ENCODE measurements around the gene PTPRN2.

PTPRN2 gene

DNA sequence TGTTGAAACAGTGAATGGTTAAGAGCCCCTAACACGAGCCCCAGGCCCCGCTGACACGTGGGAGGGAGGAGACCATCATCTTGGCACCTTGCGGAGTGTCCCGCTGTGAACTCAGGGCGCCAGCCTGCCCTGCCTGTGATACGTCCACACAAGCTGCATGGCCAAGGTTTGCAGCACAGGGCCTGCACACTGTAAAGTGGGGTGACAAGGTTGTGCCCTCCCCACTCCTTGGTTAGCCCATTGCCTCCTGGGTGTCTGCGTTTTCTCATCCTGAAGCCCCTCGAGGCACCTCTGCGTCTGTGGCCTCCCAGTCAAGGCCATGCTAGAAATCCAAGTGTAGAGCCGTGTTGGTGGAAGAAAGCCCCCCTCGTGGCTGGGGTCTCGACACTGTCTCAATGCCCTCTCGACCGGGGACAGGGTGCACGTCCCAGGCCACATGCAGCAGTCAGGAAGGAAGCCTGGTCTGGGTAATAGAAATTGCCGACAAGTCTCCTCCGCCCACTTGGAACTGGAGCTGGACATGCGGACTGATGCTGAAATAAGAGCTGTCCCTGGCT is 1058.8 kb downstream of the PTPRN2 start:
- no peak overlapping the region for H3K4me3 ChIP-seq (ENCODE audit: low read length)
- H3K36me3 ChIP-seq (ENCODE audit: control insufficient read depth, insufficient read depth, low read length): no peaks in the 10 kb centered on the region

DNA sequence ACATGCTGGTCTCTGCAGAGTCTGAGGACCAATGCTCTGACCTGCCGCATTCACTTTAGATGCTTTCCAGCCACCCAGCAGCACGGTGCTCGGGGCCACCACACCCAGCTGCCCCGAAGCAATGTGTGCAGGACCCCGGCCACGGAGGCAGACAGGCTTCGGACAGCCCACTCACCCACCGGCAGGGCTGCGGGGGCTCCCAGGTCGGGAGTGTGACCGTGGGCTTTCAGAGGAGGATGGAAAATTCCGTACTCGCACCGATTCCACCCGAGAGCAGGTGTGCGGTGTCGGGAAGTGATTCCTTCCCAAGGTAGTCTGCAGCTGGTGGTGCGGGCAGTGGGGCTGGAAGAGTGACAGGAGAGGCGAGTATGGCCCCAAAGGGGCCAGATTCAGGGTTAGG is 1059.9 kb downstream of the PTPRN2 start:
- Histone ChIP-seq H3K27me3 (ENCODE audit: control insufficient read depth, insufficient read depth, low read length) (no peaks in the 10 kb centered on the region), H3K4me1 (ENCODE audit: control insufficient read depth, insufficient read depth, low read length) (no peaks in the 10 kb centered on the region), H3K4me3 (ENCODE audit: low read length) (no peak overlapping the region), H3K9me3 (ENCODE audit: control insufficient read depth, low read length) (no peaks in the 10 kb centered on the region), H3K36me3 (ENCODE audit: control insufficient read depth, insufficient read depth, low read length) (no peaks in the 10 kb centered on the region), H3K9ac (ENCODE audit: low read length) (no peak overlapping the region)

More for the DNA sequence above, 1058.8 kb downstream of the PTPRN2 start:
- Histone ChIP-seq H3K27me3 (ENCODE audit: control insufficient read depth, insufficient read depth, low read length) (no peaks in the 10 kb centered on the region), H3K9me3 (ENCODE audit: control insufficient read depth, low read length) (no peaks in the 10 kb centered on the region), H3K9ac (ENCODE audit: low read length) (no peak overlapping the region), H3K4me1 (ENCODE audit: control insufficient read depth, insufficient read depth, low read length) (no peaks in the 10 kb centered on the region)

DNA sequence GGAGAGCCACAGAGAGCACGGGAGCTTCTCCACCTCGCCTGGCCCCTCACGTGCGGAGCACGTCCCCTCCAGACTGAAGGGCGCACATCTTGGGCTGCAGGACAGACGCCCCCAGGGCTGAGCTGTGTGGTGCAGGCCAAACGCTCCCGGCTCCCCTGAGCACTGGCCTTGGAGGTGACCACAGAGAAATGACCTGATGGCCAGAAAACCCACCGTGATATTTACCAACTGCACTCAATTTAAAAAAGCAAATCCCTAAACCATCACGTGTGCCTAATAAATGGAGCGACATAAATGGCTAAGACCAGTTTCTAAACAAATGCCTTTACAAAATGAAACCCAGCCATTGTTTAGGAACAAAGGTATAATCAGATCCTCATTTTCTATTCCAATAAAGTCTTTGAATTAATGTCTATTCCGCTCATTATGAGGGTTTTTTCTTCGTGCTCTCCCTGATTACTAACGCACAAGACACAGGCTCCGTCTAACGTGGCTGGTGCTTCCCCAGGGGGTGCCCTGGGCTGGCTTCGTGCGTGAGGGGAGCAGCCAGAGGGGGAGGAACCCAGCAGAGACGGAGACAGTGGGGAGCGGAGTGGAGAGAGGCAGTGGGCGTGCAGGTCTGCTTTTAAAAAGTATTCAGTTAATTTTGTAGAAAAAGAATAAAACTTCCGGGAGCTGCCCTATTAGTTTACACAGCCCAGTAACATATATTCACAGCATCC is 1060.5 kb downstream of the PTPRN2 start:
- no peaks in the 10 kb centered on the region for H3K27me3 ChIP-seq (ENCODE audit: control insufficient read depth, insufficient read depth, low read length)
- no peaks in the 10 kb centered on the region for H3K9me3 ChIP-seq (ENCODE audit: control insufficient read depth, low read length)
- H3K9ac ChIP-seq (ENCODE audit: low read length): no peak overlapping the region
- H3K4me1 ChIP-seq (ENCODE audit: control insufficient read depth, insufficient read depth, low read length): no peaks in the 10 kb centered on the region
- H3K36me3 ChIP-seq (ENCODE audit: control insufficient read depth, insufficient read depth, low read length): no peaks in the 10 kb centered on the region
- no peak overlapping the region for H3K4me3 ChIP-seq (ENCODE audit: low read length)

DNA sequence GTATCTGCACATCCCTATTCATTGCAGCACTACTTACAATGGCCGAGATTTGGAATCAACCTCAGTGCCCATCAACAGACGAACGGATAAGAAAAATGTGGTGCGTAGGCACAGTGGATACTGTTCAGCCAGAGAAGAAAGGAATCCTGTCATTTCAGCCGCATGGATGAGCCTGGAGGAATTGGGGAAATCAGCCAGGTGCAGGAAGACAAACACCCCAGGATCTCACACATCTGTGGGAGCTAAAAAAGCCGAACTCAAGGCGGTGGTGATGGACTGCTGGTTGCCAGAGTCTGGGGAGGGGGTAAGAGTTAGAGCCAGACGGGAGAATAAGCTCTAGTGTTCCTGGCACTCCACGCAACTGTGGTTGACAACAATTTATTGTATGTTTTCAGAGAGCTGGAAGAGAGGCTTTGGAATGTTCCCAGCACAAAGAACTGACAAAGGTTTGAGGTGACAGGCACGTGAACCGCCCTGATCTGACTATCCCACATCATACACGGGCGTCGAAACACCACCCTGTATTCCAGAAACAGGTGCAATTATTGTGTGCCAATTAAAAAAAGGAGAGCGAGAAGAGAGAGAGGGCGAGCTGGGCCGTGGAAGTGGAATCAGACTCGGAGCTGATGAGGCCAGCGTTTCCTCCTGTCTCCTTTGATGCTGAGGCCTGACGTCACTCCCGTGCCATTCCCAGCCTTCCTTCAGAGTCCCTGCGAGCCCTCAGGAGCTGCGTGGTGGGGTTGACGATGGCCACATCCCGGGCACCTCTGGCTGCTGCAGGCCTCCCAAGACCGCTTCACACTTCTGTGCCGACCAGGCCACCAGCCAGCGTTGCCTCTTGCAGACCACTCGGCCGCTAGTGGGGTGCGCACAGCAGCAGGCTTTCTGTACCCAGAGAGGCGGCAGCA is 1061.4 kb downstream of the PTPRN2 start:
- Histone ChIP-seq H3K4me3 (ENCODE audit: low read length) (no peak overlapping the region), H3K9me3 (ENCODE audit: control insufficient read depth, low read length) (no peaks in the 10 kb centered on the region), H3K27me3 (ENCODE audit: control insufficient read depth, insufficient read depth, low read length) (no peaks in the 10 kb centered on the region), H3K9ac (ENCODE audit: low read length) (no peak overlapping the region), H3K36me3 (ENCODE audit: control insufficient read depth, insufficient read depth, low read length) (no peaks in the 10 kb centered on the region), H3K4me1 (ENCODE audit: control insufficient read depth, insufficient read depth, low read length) (no peaks in the 10 kb centered on the region)

DNA sequence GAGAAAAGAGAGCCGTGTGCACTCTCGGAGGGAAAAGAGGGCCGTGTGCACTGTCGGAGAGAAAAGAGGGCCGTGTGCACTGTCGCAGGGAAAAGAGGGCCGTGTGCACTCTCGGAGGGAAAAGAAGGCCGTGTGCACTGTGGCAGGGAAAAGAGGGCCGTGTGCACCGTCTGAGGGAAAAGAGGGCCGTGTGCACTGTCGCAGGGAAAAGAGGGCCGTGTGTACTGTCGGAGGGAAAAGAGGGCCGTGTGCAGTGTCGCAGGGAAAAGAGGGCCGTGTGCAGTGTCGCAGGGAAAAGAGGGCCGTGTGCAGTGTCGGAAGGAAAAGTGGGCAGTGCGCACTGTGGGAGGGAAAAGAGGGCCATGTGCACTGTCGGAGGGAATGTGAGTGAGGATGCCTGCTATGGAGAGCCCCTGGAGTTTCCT is 1062.1 kb downstream of the PTPRN2 start:
- Histone ChIP-seq H3K4me3 (ENCODE audit: low read length) (no peak overlapping the region), H3K9me3 (ENCODE audit: control insufficient read depth, low read length) (no peaks in the 10 kb centered on the region), H3K36me3 (ENCODE audit: control insufficient read depth, insufficient read depth, low read length) (no peaks in the 10 kb centered on the region), H3K9ac (ENCODE audit: low read length) (no peak overlapping the region), H3K27me3 (ENCODE audit: control insufficient read depth, insufficient read depth, low read length) (no peaks in the 10 kb centered on the region), H3K4me1 (ENCODE audit: control insufficient read depth, insufficient read depth, low read length) (no peaks in the 10 kb centered on the region)

DNA sequence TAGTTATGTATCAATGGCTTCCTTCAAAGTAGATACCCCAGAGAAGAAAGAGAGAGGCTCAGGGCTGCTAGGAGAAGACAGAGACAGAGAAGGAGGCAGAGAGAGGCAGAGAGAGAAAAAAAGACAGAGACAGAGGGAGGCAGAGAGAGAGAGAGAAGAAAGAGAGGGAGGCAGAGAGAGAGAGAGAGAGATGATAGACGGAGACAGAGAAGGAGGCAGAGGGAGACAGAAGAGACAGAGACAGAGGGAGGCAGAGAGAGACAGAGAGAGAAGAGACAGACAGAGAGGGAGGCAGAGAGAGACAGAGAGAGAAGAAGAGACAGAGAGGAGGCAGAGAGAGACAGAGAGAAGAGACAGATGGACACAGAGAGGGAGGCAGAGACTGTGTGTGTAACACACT is 1062.9 kb downstream of the PTPRN2 start:
- Histone ChIP-seq H3K9ac (ENCODE audit: low read length) (no peak overlapping the region), H3K9me3 (ENCODE audit: control insufficient read depth, low read length) (no peaks in the 10 kb centered on the region), H3K36me3 (ENCODE audit: control insufficient read depth, insufficient read depth, low read length) (no peaks in the 10 kb centered on the region), H3K27me3 (ENCODE audit: control insufficient read depth, insufficient read depth, low read length) (no peaks in the 10 kb centered on the region), H3K4me3 (ENCODE audit: low read length) (no peak overlapping the region), H3K4me1 (ENCODE audit: control insufficient read depth, insufficient read depth, low read length) (no peaks in the 10 kb centered on the region)

DNA sequence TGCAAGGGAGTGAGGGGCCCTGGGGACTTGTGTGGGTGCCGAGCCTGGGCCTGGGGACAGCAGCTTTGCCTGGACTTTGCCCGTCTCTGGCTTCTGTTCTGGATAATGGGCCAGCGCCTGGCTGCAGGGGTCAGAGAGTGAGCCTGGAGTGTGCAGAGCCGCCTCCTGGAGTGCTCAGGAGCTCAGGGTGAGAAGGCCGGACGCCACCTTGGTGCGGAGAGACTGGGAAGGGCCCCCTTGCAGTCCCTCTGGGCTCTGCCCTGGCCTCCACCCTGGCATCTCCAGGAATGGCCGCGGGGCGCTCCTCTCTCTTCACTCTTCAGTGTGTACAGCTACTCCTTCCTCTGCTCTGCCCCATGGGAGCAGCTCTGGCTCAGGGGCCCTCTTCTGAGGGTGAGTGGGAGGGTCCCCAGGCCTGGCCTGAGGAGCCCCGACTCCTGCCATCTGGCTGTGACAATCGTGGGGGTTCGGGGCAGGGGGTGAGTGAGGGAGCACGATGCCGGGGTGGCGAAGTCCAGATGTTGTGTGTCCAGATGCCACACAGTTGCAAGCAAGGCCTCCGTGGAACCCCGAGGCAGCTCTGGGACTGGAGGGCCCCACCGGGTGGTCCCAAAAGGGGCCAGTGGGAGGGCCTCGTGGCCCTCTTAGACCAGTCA is 1063.7 kb downstream of the PTPRN2 start:
- Histone ChIP-seq H3K4me1 (ENCODE audit: control insufficient read depth, insufficient read depth, low read length) (no peaks in the 10 kb centered on the region), H3K9me3 (ENCODE audit: control insufficient read depth, low read length) (no peaks in the 10 kb centered on the region), H3K27me3 (ENCODE audit: control insufficient read depth, insufficient read depth, low read length) (no peaks in the 10 kb centered on the region), H3K4me3 (ENCODE audit: low read length) (no peak overlapping the region), H3K36me3 (ENCODE audit: control insufficient read depth, insufficient read depth, low read length) (no peaks in the 10 kb centered on the region), H3K9ac (ENCODE audit: low read length) (no peak overlapping the region)

DNA sequence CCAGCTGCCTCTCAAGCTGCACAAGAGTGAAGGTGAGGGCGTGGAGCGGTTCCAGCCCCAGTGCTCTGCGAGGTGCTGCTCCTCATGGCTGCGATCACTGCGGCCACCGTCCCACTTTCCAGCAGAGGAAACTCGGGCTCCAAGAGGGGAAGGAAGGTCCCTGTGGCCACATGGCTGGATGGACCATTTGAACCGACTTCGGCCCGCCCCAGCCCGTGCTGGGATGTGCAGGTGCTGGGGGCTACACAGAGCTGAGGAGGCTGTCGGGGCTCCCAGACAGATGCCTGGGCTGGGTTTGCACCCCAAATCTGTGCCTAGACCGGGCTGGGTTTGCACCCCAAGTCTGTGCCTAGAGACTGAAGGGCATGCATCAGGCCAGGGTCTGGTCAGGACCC is 1064.3 kb downstream of the PTPRN2 start:
- Histone ChIP-seq H3K9me3 (ENCODE audit: control insufficient read depth, low read length) (no peaks in the 10 kb centered on the region), H3K9ac (ENCODE audit: low read length) (no peak overlapping the region), H3K36me3 (ENCODE audit: control insufficient read depth, insufficient read depth, low read length) (no peaks in the 10 kb centered on the region), H3K27me3 (ENCODE audit: control insufficient read depth, insufficient read depth, low read length) (no peaks in the 10 kb centered on the region), H3K4me3 (ENCODE audit: low read length) (no peak overlapping the region), H3K4me1 (ENCODE audit: control insufficient read depth, insufficient read depth, low read length) (no peaks in the 10 kb centered on the region)

DNA sequence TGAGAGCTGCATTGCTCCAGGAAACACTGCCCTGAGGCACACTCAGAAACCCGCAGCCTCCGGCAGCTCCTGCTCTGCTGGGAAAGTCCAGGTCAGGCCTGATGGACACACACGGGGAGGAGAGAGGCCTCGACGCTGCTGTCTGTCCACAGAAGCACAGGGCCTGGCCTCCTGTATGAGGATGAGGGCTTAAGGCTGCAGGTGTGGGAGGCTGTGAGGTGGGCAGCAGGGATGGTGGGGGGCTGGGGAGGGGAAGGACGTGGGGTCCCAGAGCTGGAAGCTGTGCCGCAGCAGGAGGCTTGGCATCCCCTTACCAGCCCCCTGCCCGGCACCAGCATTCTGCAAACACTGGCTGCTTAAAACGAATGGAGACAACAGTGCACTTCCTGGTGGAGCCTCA is 1064.7 kb downstream of the PTPRN2 start:
- Histone ChIP-seq H3K27me3 (ENCODE audit: control insufficient read depth, insufficient read depth, low read length) (no peaks in the 10 kb centered on the region), H3K36me3 (ENCODE audit: control insufficient read depth, insufficient read depth, low read length) (no peaks in the 10 kb centered on the region)

DNA sequence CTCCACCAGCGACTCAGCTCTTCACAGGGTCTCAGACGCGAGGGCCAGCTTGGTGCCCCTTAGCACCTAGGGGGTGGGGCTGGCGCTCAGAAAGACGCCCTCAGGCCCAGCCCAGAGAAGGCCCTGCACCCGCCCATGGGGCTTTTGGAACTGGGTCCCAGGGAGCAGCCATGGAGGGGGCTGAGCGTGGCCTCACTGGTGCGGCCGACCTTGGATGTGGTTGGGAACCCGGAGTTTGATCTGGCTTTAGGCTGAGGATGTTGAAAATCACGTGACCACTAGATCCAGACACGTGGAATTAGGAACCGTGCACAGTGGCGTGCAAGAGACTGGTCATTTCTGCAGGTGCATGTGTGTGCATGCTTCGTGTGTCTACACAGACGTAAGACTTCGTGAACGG is 1065.4 kb downstream of the PTPRN2 start:
- Histone ChIP-seq H3K9me3 (ENCODE audit: control insufficient read depth, low read length) (no peaks in the 10 kb centered on the region), H3K4me1 (ENCODE audit: control insufficient read depth, insufficient read depth, low read length) (no peaks in the 10 kb centered on the region), H3K27me3 (ENCODE audit: control insufficient read depth, insufficient read depth, low read length) (no peaks in the 10 kb centered on the region), H3K4me3 (ENCODE audit: low read length) (no peak overlapping the region), H3K36me3 (ENCODE audit: control insufficient read depth, insufficient read depth, low read length) (no peaks in the 10 kb centered on the region), H3K9ac (ENCODE audit: low read length) (no peak overlapping the region)

More for the DNA sequence above, 1064.7 kb downstream of the PTPRN2 start:
- H3K9me3 ChIP-seq (ENCODE audit: control insufficient read depth, low read length): no peaks in the 10 kb centered on the region
- H3K4me1 ChIP-seq (ENCODE audit: control insufficient read depth, insufficient read depth, low read length): no peaks in the 10 kb centered on the region
- no peak overlapping the region for H3K4me3 ChIP-seq (ENCODE audit: low read length)
- H3K9ac ChIP-seq (ENCODE audit: low read length): no peak overlapping the region

DNA sequence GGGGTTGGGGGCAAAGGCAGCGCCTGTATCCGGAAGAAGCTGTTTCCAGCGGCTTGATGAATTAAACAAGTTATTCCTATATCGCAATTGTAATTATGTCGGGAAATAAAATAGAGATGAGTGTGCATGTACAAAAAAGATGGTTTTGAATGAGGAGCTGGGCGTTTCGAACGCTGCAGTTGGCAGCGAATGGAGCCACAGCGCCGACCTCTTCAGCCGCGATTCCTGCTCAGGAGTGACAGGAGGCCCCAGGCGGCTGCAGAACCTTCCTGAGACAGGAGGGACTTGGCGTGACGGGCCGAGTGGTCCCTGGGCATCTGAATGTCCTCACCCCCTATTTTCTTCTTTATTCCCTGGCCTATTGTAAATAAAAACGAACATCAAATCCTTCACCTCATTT is 1065.9 kb downstream of the PTPRN2 start:
- Histone ChIP-seq H3K36me3 (ENCODE audit: control insufficient read depth, insufficient read depth, low read length) (no peaks in the 10 kb centered on the region), H3K4me3 (ENCODE audit: low read length) (no peak overlapping the region), H3K4me1 (ENCODE audit: control insufficient read depth, insufficient read depth, low read length) (no peaks in the 10 kb centered on the region), H3K9me3 (ENCODE audit: control insufficient read depth, low read length) (no peaks in the 10 kb centered on the region), H3K9ac (ENCODE audit: low read length) (no peak overlapping the region), H3K27me3 (ENCODE audit: control insufficient read depth, insufficient read depth, low read length) (no peaks in the 10 kb centered on the region)

All from mucosa of stomach (tissue), 1 donor.